Activated naive CD8-positive, alpha-beta T cell treated with anti-CD3 and anti-CD28 coated beads, Interleukin-2, amount 50 U/mL, for 24 hours (primary cell): Measurements from ENCODE around the gene DIAPH2.
"Not testable (repeated sequence)": the region's sequence is repeated elsewhere in the genome, so short reads cannot be mapped to it uniquely, and the experiment has no call there.

Experiments used
- ATAC-seq: fragments of 150-1000 bp; cut with Tn5 transposase; one replicate; pipeline ENCODE4 v1.10.0; 2021
- DNase-seq: peaks from one replicate; pipeline ENCODE4 v3.0.0; 2021
- H3K27ac Mint-ChIP-seq: one replicate; pipeline ENCODE4 v1.8.0; 2021; ENCODE audit warnings: mild to moderate bottlenecking, mixed read lengths
- H3K27me3 Mint-ChIP-seq: one replicate; pipeline ENCODE4 v1.8.0; 2021; ENCODE audit warnings: mixed read lengths
- H3K36me3 Mint-ChIP-seq: one replicate; pipeline ENCODE4 v1.8.0; 2021; ENCODE audit warnings: low read depth, mixed read lengths
- H3K4me1 Mint-ChIP-seq: one replicate; pipeline ENCODE4 v1.8.0; 2021; ENCODE audit warnings: mixed read lengths
- H3K4me3 Mint-ChIP-seq: one replicate; pipeline ENCODE4 v1.8.0; 2021; ENCODE audit warnings: mild to moderate bottlenecking, moderate library complexity, mixed read lengths
- H3K9me3 Mint-ChIP-seq: one replicate; pipeline ENCODE4 v1.8.0; 2021; ENCODE audit warnings: mixed read lengths

DIAPH2 gene

DNA sequence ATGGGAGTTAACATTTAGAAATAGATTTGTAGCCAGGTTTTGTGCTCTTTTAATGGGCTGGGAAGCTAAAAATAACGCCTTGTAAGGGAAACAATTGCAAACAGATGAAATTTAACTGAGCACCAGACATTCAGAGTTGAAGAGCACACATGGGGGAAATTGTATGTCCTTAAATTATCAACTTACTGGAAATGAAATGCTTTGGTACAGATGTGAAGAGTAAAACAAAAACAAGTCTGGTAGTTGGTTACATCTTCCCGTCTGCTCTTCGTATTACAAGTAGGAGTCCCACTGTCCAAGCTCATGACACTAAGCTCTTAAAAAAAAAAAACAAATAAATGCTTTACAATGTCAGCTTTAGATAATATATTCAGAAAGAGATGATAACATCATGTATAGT, 139.5 kb downstream of the DIAPH2 start:
- no peaks in the 10 kb centered on the region for H3K36me3 Mint-ChIP-seq
- H3K4me3 Mint-ChIP-seq: no peak overlapping the region
- no peaks in the 10 kb centered on the region for H3K27me3 Mint-ChIP-seq
- H3K4me1 Mint-ChIP-seq: peaks cover 1% of the 10 kb centered on the region
- ATAC-seq (no peak), DNase-seq (no peak)
- no peak overlapping the region for H3K27ac Mint-ChIP-seq
- no peaks in the 10 kb centered on the region for H3K9me3 Mint-ChIP-seq

DNA sequence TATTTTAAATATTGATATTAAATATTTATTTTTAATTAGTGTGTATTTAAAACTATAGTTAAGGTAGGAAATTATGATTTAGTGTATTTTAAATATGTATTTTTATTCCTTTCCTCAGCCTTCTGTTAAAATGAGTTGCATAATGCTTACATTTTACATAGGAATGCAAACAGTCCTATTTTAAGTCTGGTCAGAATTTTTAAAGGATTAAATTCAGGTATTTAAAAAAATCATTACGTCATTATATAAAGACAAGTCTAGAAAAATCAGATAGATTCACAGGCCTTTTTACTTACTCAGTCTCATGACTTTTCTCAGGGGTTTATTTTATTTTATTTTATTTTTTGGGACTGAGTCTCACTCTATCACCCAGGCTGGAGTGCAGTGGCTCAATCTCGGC, 148.7 kb downstream of the DIAPH2 start:
- Mint-ChIP-seq H3K27ac (no peak overlapping the region), H3K36me3 (no peaks in the 10 kb centered on the region), H3K4me1 (no peaks in the 10 kb centered on the region), H3K4me3 (no peak overlapping the region), H3K27me3 (no peaks in the 10 kb centered on the region), H3K9me3 (no peaks in the 10 kb centered on the region)
- ATAC-seq: no peak
- DNase-seq: no peak

DNA sequence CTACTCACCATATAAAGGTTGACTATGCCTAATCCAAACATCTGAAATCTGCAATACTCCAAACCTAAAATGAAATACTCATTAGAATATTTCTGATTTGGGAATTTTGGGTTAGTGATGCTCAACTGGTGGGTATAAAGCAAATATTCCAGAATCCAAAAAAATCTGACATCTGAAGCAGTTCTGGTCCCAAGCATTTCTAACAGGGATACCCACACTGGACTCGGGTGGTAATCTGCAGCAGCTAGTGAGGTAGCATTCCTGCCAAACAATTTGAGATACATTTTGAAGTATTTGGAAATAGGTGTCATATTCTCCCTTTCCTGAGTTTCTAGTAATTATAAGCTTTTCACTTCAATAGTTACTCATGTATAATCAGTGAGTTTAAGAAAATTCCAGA, 149.5 kb downstream of the DIAPH2 start:
- Mint-ChIP-seq H3K4me1 (no peaks in the 10 kb centered on the region), H3K36me3 (no peaks in the 10 kb centered on the region), H3K9me3 (no peaks in the 10 kb centered on the region), H3K27ac (no peak overlapping the region), H3K4me3 (no peak overlapping the region), H3K27me3 (no peaks in the 10 kb centered on the region)
- DNase-seq (no peak), ATAC-seq (no peak)

DNA sequence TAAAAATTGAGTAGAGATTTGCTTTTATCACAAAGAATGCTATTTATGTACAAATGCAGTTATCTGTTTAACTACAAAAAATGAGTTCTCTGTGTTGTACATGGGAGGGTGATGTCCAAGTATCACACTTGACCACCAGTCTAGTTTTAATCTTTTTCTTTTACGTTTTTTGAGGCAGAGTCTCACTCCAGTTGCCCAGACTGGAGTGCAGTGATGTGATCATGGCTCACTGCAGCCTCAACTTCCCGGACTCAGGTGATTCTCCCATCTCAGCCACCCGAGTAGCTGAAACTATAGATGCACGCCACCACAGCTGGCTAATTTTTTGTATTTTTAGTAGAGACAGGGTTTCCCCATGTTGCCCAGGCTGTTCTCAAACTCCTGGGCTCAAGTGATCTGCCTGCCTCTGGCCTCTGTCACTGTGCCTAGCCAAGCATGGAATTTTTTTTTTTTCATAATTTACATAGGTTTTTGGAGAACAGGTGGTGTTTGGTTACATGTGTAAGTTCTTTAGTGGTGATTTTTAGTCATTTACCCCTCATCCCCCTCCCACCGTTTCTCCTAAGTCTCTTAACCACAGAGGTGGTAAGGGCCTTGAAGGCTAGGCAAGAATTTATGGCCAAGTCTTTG, 151.1 kb downstream of the DIAPH2 start:
- Mint-ChIP-seq H3K9me3 (no peaks in the 10 kb centered on the region), H3K27me3 (no peaks in the 10 kb centered on the region), H3K4me3 (no peak overlapping the region), H3K27ac (no peak overlapping the region), H3K4me1 (no peaks in the 10 kb centered on the region), H3K36me3 (no peaks in the 10 kb centered on the region)
- ATAC-seq (peak; percentile 28), DNase-seq (no peak)

DNA sequence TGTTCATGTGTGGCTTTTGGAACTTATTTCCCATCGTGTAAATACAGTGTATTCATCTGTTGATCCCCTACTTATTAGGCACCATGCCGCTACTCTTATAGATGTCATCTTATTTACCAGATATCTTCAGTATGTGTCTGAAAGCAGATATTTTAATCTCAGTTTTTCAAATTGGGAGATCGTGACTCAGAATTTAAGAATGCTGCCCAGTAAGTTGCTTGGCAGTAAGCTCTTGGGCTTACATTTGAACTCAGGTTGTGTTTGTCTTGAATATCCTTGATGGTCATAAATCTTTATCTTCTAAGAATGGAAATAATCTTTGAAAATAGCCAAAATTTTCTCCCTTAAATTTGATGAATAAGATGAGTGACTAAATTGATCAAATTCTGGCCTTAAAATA, 153.2 kb downstream of the DIAPH2 start:
- H3K4me1 Mint-ChIP-seq: no peaks in the 10 kb centered on the region
- no peaks in the 10 kb centered on the region for H3K36me3 Mint-ChIP-seq
- DNase-seq: no peak
- ATAC-seq: no peak
- no peak overlapping the region for H3K4me3 Mint-ChIP-seq
- H3K27me3 Mint-ChIP-seq: no peaks in the 10 kb centered on the region
- H3K9me3 Mint-ChIP-seq: no peaks in the 10 kb centered on the region
- H3K27ac Mint-ChIP-seq: no peak overlapping the region

DNA sequence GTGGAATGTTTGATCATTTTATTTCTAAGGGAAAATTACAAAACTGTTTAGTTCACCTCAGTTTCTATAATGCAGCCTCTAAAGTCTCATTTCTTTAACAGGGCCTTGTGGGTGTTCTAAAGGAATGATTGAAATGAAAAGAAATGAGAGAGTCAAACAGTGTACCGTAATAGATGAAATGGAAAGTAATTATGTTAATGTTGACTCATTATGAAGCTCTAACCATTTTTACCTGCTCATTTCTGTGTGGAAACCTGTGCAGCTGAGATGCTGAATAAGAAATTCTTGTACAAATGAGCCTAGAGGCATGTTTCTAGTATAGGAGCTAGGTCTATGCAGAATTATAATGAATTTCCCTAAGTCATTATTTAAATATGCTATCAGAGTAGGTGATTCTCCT, 153.9 kb downstream of the DIAPH2 start:
- no peaks in the 10 kb centered on the region for H3K36me3 Mint-ChIP-seq
- no peak overlapping the region for H3K4me3 Mint-ChIP-seq
- H3K27ac Mint-ChIP-seq: no peak overlapping the region
- H3K9me3 Mint-ChIP-seq: no peaks in the 10 kb centered on the region
- no peaks in the 10 kb centered on the region for H3K4me1 Mint-ChIP-seq
- DNase-seq (no peak), ATAC-seq (no peak)
- H3K27me3 Mint-ChIP-seq: no peaks in the 10 kb centered on the region

DNA sequence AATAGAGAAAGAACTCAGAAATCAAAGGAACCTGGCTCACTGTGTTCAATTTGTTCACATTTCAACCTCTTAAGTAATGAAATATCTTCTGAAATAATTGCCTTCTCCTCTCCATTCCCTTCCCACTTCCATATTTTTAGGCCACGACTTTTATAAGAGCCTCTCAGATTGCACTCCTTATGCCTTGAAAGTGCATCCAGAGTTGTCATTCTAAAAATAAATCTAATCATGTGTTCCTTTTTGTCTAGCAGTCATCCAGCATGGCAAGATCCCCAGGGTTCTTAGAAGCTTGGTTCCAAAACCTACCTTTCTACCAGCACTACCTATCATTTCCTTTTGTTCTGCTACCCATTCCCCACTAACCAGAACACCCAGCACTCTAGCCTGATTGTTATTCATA, 156.7 kb downstream of the DIAPH2 start:
- H3K4me3 Mint-ChIP-seq: no peak overlapping the region
- no peaks in the 10 kb centered on the region for H3K4me1 Mint-ChIP-seq
- no peak overlapping the region for H3K27ac Mint-ChIP-seq
- ATAC-seq (no peak), DNase-seq (no peak)
- H3K9me3 Mint-ChIP-seq: no peaks in the 10 kb centered on the region
- no peaks in the 10 kb centered on the region for H3K36me3 Mint-ChIP-seq
- no peaks in the 10 kb centered on the region for H3K27me3 Mint-ChIP-seq

DNA sequence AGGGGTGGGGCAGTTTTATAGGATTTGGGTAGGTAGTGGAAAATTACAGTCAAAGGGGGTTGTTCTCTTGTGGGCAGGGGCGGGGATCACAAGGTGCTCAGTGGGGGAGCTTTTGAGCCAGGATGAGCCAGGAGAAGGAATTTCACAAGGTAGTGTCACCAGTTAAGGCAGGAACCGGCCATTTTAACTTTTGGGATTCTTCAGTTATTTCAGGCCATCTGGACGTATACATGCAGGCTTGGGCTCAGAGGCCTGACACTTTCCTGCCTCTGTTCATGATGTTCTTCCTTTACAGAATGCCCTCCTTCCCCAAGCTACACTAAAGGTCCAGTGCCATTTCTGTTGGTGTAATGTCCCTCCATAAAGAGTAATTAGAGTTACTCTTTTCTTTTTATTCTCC, 157.2 kb downstream of the DIAPH2 start:
- not testable (repeated sequence) for DNase-seq, ATAC-seq, H3K4me1 Mint-ChIP-seq, H3K27ac Mint-ChIP-seq, H3K27me3 Mint-ChIP-seq, H3K36me3 Mint-ChIP-seq, H3K9me3 Mint-ChIP-seq, H3K4me3 Mint-ChIP-seq

DNA sequence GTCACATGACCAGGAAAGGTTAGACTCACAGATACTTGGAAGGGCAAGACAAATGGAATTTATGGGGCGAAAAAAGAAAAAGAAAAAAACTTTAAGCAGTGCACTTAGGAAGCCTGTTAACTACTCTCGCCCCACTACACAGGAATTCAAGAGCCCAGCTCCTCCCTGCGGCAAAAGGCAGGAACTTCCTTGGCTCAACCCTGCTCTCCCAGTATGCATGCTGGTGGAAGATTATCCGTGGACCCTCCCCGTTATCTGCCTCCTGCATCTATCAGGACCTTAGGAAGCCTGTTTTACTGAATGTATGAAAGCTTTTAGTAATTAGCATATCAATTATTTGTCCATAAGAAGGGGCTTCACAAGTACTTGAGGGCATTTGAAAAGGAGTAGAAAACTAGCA, 158.9 kb downstream of the DIAPH2 start:
- no peaks in the 10 kb centered on the region for H3K9me3 Mint-ChIP-seq
- no peaks in the 10 kb centered on the region for H3K27me3 Mint-ChIP-seq
- DNase-seq: no peak
- H3K36me3 Mint-ChIP-seq: no peaks in the 10 kb centered on the region
- no peak for ATAC-seq
- no peak overlapping the region for H3K27ac Mint-ChIP-seq
- H3K4me3 Mint-ChIP-seq: no peak overlapping the region
- no peaks in the 10 kb centered on the region for H3K4me1 Mint-ChIP-seq

DNA sequence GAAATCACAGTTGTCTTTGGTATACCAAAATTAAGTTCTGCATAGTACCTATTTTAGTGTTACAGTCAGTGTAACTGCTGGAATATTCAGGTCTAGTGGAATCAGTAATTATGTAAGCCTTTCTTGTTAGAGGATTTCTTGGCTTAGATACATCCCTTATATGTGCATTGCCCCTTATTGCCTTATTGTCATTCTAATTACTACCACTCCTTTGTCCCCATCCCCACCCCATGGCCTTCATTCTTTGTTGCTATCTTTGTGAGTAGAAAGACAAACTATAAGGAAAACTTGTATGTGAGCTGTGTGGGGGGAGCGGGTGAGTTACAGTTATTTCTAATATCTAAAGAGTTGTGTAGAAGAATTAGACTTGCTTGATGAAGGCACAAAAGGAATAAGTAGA, 162.2 kb downstream of the DIAPH2 start:
- Mint-ChIP-seq H3K4me3 (no peak overlapping the region), H3K27me3 (no peaks in the 10 kb centered on the region), H3K9me3 (no peaks in the 10 kb centered on the region), H3K4me1 (no peaks in the 10 kb centered on the region), H3K27ac (no peak overlapping the region), H3K36me3 (no peaks in the 10 kb centered on the region)
- ATAC-seq (no peak), DNase-seq (no peak)

DNA sequence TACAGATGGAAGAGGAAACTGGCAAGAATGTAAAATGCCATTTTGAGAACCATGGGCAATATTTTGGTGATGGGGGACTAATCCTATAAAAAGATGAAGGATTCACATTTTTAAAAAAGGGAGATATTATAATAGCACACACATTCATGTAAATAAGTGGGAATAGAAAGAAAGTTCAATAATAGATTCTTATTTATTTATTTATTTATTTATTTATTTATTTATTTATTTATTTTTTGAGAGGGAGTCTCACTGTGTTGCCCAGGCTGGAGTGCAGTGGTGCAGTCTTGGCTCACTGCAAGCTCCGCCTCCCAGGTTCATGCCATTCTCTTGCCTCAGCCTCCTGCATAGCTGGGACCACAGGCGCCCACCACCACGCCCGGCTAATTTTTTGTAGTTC, 174.8 kb downstream of the DIAPH2 start:
- H3K4me3 Mint-ChIP-seq, DNase-seq, H3K27ac Mint-ChIP-seq, H3K27me3 Mint-ChIP-seq, H3K4me1 Mint-ChIP-seq, H3K9me3 Mint-ChIP-seq, ATAC-seq, H3K36me3 Mint-ChIP-seq: not testable (repeated sequence)

DNA sequence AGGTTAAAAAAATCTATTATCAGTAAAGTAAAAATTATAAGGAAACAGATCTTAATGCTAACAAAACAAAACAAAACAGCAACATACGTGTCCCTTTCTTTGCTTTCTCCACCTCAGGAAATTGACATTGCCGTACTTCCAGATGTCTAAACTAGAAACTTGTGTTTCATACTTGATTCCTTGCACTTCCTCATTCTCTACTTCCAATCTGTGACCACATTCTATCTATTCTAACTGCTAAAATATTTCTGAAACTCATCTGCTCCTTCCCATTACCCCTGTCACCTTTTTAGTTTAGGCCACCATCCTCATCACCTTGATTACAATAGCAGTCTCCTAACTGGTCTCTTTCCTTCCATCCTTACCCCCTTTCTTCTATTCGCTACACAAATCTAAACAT, 176.6 kb downstream of the DIAPH2 start:
- Mint-ChIP-seq H3K4me1 (no peaks in the 10 kb centered on the region), H3K36me3 (no peaks in the 10 kb centered on the region), H3K9me3 (no peaks in the 10 kb centered on the region), H3K27ac (no peak overlapping the region), H3K4me3 (no peak overlapping the region), H3K27me3 (no peaks in the 10 kb centered on the region)
- ATAC-seq (no peak), DNase-seq (no peak)

DNA sequence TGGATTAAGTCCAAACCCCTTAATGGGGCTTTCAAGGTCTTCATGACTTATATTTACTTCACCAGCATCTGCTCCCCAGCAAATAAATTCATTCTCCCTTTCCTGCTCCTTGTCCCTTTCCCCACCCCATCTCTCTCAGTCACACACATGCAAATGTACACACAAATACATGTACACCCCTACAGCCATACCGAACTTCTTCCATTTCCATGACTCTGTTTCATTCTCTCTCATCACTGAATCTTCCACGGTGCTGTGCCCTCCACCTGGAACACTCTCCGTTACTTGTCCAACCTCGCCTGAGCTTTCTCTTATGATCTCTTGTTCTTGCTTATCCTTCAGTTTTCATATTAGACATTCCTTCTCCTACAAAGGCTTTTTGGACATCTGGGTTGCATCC, 177.0 kb downstream of the DIAPH2 start:
- no peaks in the 10 kb centered on the region for H3K36me3 Mint-ChIP-seq
- H3K4me3 Mint-ChIP-seq: no peak overlapping the region
- H3K27me3 Mint-ChIP-seq: no peaks in the 10 kb centered on the region
- H3K27ac Mint-ChIP-seq: no peak overlapping the region
- DNase-seq (no peak), ATAC-seq (no peak)
- H3K4me1 Mint-ChIP-seq: no peaks in the 10 kb centered on the region
- H3K9me3 Mint-ChIP-seq: no peaks in the 10 kb centered on the region

DNA sequence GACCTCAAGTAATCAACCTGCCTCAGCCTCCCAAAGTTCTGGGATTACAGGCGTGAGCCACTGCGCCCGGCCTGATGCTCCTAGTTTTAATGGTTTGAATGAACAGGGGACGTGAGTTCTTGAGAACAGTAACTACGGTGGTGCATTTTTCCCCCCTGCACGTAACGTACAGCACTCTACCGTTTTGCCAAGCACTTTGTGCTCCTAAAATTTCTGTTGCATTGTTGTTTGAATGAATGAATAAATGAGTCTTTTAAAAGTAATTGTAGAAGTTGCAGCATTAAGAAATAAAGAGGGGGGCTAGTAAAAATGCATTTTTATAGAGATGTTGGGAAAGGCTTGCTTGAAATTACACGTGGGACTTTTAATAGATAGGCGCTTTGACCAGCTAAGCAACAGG, 199.0 kb downstream of the DIAPH2 start, which contains the start of gene RPA4:
RPA4 (plus strand) TSS at position 301 of the 400 bp plus-strand sequence. CDS start 403 bp downstream, outside the sequence.
- Mint-ChIP-seq H3K4me1 (no peaks in the 10 kb centered on the region), H3K4me3 (no peak within 1 kb of the TSS), H3K9me3 (no peaks in the 10 kb centered on the region), H3K27me3 (no peaks in the 10 kb centered on the region), H3K36me3 (peaks cover 2% of the 10 kb centered on the region), H3K27ac (no peak within 1 kb of the TSS)
- ATAC-seq (no peak), DNase-seq (no peak)

DNA sequence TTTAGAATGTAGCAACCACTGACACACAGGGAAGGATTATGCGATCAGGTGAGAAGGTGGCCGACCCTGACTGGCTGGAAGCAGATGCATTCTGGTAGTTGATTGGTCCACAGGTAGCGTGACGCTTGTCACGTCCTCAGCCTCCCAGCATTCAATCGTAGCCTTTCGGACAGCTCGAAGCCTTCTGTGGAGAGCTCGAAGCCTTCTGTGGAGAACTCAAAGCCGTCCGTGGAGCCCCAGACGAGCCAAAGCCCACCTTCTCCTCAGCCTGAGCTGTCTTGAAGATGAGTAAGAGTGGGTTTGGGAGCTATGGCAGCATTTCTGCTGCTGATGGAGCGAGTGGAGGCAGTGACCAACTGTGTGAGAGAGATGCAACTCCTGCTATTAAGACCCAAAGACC, 199.4 kb downstream of the DIAPH2 start:
- Mint-ChIP-seq H3K36me3 (peaks cover 2% of the 10 kb centered on the region), H3K9me3 (no peaks in the 10 kb centered on the region), H3K27me3 (no peaks in the 10 kb centered on the region), H3K4me1 (no peaks in the 10 kb centered on the region), H3K4me3 (no peak overlapping the region), H3K27ac (no peak overlapping the region)
- ATAC-seq (no peak), DNase-seq (no peak)

DNA sequence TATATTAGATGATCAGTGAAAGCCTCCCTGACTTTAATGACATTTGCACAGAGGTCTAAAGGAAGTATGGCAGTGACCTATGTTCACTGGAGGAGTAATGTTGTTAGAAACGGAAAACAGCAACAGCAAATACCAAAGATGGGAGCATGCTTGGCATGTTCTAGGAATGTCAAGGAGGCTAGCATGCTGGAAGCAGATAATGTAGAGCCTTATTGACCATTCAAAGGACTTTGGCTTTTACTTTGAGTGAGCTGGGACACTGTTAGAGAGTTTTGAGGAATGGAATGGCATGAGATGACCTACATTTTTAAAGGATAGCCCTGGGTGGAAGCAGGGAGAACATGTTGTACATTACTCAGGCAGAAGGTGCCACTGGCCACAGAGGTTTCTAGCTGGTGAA, 205.1 kb downstream of the DIAPH2 start:
- DNase-seq (no peak), ATAC-seq (no peak)
- peaks cover 2% of the 10 kb centered on the region for H3K36me3 Mint-ChIP-seq
- H3K9me3 Mint-ChIP-seq: no peaks in the 10 kb centered on the region
- H3K27me3 Mint-ChIP-seq: no peaks in the 10 kb centered on the region
- H3K4me1 Mint-ChIP-seq: no peaks in the 10 kb centered on the region
- no peak overlapping the region for H3K27ac Mint-ChIP-seq
- H3K4me3 Mint-ChIP-seq: no peak overlapping the region
